SK-N-SH (cell line): ENCODE measurements around the gene PRKCH.

Experiments used
- CTCF ChIP-seq: fragments of 200-600 bp; sonication (generic); IDR thresholded peaks from 2 replicates; pipeline ENCODE4 v1.6.1; 2017; ENCODE audit warnings: antibody characterized with exemption, mild to moderate bottlenecking, moderate library complexity
- EZH2phosphoT487 ChIP-seq: fragments of 200-600 bp; sonication (generic); IDR thresholded peaks from 2 replicates; pipeline ENCODE4 v1.6.1; 2017; ENCODE audit warnings: low read depth, mixed run types, mild to moderate bottlenecking, antibody characterized with exemption, moderate library complexity, borderline replicate concordance
- FOXJ3 ChIP-seq: sonication (generic); formaldehyde crosslinking; IDR thresholded peaks from 2 replicates; pipeline ENCODE4 v1.5.1; 2020; ENCODE audit warnings: mild to moderate bottlenecking, missing genetic modification reagents
- MXI1 ChIP-seq: IDR thresholded peaks from 2 replicates; pipeline ENCODE4 v1.6.1; 2012; ENCODE audit warnings: mild to moderate bottlenecking, low read depth, low read length, improper control_type of control experiment
- RAD21 ChIP-seq: IDR thresholded peaks from 2 replicates; pipeline ENCODE4 v1.6.1; 2012; ENCODE audit warnings: mild to moderate bottlenecking, low read length
- RCOR1 ChIP-seq: fragments of 150-350 bp; IDR thresholded peaks from 2 replicates; pipeline ENCODE4 v1.6.1; 2017; ENCODE audit warnings: antibody characterized with exemption, low read length
- SIN3A ChIP-seq: IDR thresholded peaks from 2 replicates; pipeline ENCODE4 v1.6.1; 2012; ENCODE audit warnings: low read depth, mild to moderate bottlenecking, low read length, moderate library complexity, borderline replicate concordance

GRCh38 chr14:61492474-61492873 is 171.1 kb downstream of the PRKCH start:
- TF ChIP-seq CTCF (no peak), MXI1 (no peak), RAD21 (no peak), RCOR1 (no peak), EZH2phosphoT487 (no peak), SIN3A (no peak), FOXJ3 (CRISPR knock-in tag) (no peak)
